HG03378 (cell line): ENCODE measurements around the gene USHBP1.

Experiments used
- ATAC-seq: cut with Tn5 transposase; IDR thresholded peaks from one replicate; pipeline ENCODE4 v1.9.1; 2021; ENCODE audit warnings: mild to moderate bottlenecking, moderate library complexity; ENCODE audit not compliant: unreplicated experiment

Gene USHBP1

GRCh38 chr19:17242431-17243208, 21.9 kb downstream of the USHBP1 start:
- no peak for ATAC-seq

GRCh38 chr19:17240826-17241399, 23.6 kb downstream of the USHBP1 start:
- ATAC-seq = no peak

GRCh38 chr19:17240062-17240752, 24.3 kb downstream of the USHBP1 start:
- ATAC-seq = no peak

GRCh38 chr19:17237747-17238706, 26.5 kb downstream of the USHBP1 start:
- ATAC-seq = no peak

- ATAC-seq = no peak
These were observed 27.6 kb downstream of the USHBP1 start for GRCh38 chr19:17236811-17237543.

GRCh38 chr19:17235971-17236777, 28.4 kb downstream of the USHBP1 start:
- ATAC-seq = no peak

- peak; percentile 43 for ATAC-seq
These were observed 29.1 kb downstream of the USHBP1 start for GRCh38 chr19:17235300-17235970.

- ATAC-seq = peak; percentile 57
These were observed 29.6 kb downstream of the USHBP1 start for GRCh38 chr19:17234911-17235299.

- no peak for ATAC-seq
These were observed 32.3 kb downstream of the USHBP1 start for GRCh38 chr19:17232258-17232657.

GRCh38 chr19:17229890-17230289, 34.7 kb downstream of the USHBP1 start:
- no peak for ATAC-seq

- ATAC-seq = no peak
These were observed 36.7 kb downstream of the USHBP1 start for GRCh38 chr19:17227798-17228367.

GRCh38 chr19:17226002-17226933, 38.3 kb downstream of the USHBP1 start, which contains the start of gene OCEL1:
Gene OCEL1, plus strand, starts transcription at chr19:17226226. Its CDS starts 22 bp downstream, at chr19:17226248.
- peak; percentile 81 for ATAC-seq

- ATAC-seq = no peak
These were observed 39.5 kb downstream of the USHBP1 start for GRCh38 chr19:17225053-17225452.

- ATAC-seq = no peak
These were observed 44.3 kb downstream of the USHBP1 start for GRCh38 chr19:17220207-17220758.

GRCh38 chr19:17219286-17219685, 45.3 kb downstream of the USHBP1 start:
- ATAC-seq = no peak

GRCh38 chr19:17216058-17216670, 48.4 kb downstream of the USHBP1 start:
- ATAC-seq = no peak
